Vagina (tissue), 2 donors: ENCODE results near the gene ABCA13.

Source experiments
- POLR2AphosphoS5 ChIP-seq, 2 donors: sonication (generic); formaldehyde crosslinking; IDR thresholded peaks; one replicate each; pipeline ENCODE4 v1.9.0; 2017; ENCODE audit warnings: antibody characterized with exemption in 2 of 2, mild to moderate bottlenecking in 2 of 2, low read depth in 1 of 2; ENCODE audit not compliant: insufficient read depth in 1 of 2
- TF ChIP-seq, protein P1 (sequence below), 3 experiments: fragments of 450-650 bp in 2 of 3; fragments of 200-600 bp in 1 of 3; sonication (generic) in 1 of 3; IDR thresholded peaks; one replicate each; pipeline ENCODE4 v1.5.1; 2017 to 2019; ENCODE audit warnings: antibody characterized with exemption in 3 of 3, mild to moderate bottlenecking in 2 of 3, moderate library complexity in 2 of 3

DNA sequence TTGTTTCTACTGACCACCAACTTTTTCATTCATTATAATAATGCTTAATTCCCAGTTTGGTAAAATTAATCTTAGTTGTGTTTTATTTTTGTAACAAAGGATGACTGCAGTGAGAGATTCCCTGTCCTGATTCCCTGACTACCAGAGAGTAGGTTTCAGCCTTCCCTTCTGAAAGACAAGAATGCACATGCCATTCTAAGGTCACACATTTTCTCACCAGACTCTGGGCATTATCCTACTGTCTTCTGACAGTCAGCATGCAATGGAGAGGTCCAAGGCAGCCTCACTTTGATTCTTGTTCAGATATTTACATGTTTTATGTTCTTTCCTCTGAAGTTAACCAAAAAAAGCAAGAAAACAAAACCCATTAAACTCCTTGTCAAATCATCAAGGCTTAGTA, 380.4 kb downstream of the ABCA13 start:
- TF ChIP-seq, protein P1, sequence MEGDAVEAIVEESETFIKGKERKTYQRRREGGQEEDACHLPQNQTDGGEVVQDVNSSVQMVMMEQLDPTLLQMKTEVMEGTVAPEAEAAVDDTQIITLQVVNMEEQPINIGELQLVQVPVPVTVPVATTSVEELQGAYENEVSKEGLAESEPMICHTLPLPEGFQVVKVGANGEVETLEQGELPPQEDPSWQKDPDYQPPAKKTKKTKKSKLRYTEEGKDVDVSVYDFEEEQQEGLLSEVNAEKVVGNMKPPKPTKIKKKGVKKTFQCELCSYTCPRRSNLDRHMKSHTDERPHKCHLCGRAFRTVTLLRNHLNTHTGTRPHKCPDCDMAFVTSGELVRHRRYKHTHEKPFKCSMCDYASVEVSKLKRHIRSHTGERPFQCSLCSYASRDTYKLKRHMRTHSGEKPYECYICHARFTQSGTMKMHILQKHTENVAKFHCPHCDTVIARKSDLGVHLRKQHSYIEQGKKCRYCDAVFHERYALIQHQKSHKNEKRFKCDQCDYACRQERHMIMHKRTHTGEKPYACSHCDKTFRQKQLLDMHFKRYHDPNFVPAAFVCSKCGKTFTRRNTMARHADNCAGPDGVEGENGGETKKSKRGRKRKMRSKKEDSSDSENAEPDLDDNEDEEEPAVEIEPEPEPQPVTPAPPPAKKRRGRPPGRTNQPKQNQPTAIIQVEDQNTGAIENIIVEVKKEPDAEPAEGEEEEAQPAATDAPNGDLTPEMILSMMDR (IDR thresholded peaks at IDR 0.05), result no peak
- no peak for TF ChIP-seq POLR2AphosphoS5 (IDR thresholded peaks at IDR 0.05; ENCODE audit: insufficient read depth in 1 of 2, low read depth in 1 of 2)
